Fibroblast of skin of left biceps (primary cell): Measurements from ENCODE around the gene SPAG17.

Experiments used
- DNase-seq, 2 experiments: peaks; one replicate each; pipeline ENCODE4 v3.0.0-alpha.2; 2013; ENCODE audit warnings: low read depth in 2 of 2

The SPAG17 gene

GRCh38 chr1:118160806-118161205 lies 24.2 kb downstream of the SPAG17 start:
- no peak for DNase-seq

- no peak for DNase-seq
These were observed 25.5 kb downstream of the SPAG17 start for GRCh38 chr1:118159569-118159968.

- peak; percentile 87 to 90 for DNase-seq
These were observed 26.1 kb downstream of the SPAG17 start for GRCh38 chr1:118158924-118159323.

- no peak for DNase-seq
These were observed 27.5 kb downstream of the SPAG17 start for GRCh38 chr1:118157506-118157905.

- no peak for DNase-seq
These were observed 29.9 kb downstream of the SPAG17 start for GRCh38 chr1:118155106-118155505.

GRCh38 chr1:118154220-118154619 lies 30.8 kb downstream of the SPAG17 start:
- no peak for DNase-seq

- no peak for DNase-seq
These were observed 33.6 kb downstream of the SPAG17 start for GRCh38 chr1:118151312-118151937.

GRCh38 chr1:118149799-118150198 lies 35.2 kb downstream of the SPAG17 start:
- DNase-seq: no peak

GRCh38 chr1:118148034-118148433 lies 37.0 kb downstream of the SPAG17 start:
- DNase-seq: no peak

GRCh38 chr1:118147522-118147921 lies 37.5 kb downstream of the SPAG17 start:
- peak; percentile 68 to 75 for DNase-seq

- DNase-seq: no peak
These were observed 39.3 kb downstream of the SPAG17 start for GRCh38 chr1:118145721-118146120.

- DNase-seq: no peak
These were observed 40.3 kb downstream of the SPAG17 start for GRCh38 chr1:118144684-118145083.

GRCh38 chr1:118143831-118144230 lies 41.2 kb downstream of the SPAG17 start:
- DNase-seq: no peak

GRCh38 chr1:118143121-118143520 lies 41.9 kb downstream of the SPAG17 start:
- DNase-seq: no peak

- no peak for DNase-seq
These were observed 42.5 kb downstream of the SPAG17 start for GRCh38 chr1:118142546-118142945.

GRCh38 chr1:118137900-118138299 lies 47.1 kb downstream of the SPAG17 start:
- DNase-seq: no peak

- peak; percentile 91 to 92 for DNase-seq
These were observed 48.7 kb downstream of the SPAG17 start for GRCh38 chr1:118136187-118136941.

- no peak for DNase-seq
These were observed 53.0 kb downstream of the SPAG17 start for GRCh38 chr1:118132000-118132399.

- no peak for DNase-seq
These were observed 56.3 kb downstream of the SPAG17 start for GRCh38 chr1:118128761-118129160.

GRCh38 chr1:118124064-118124463 lies 61.0 kb downstream of the SPAG17 start:
- no peak for DNase-seq

GRCh38 chr1:118123116-118123839 lies 61.8 kb downstream of the SPAG17 start:
- DNase-seq: no peak

- no peak for DNase-seq
These were observed 62.6 kb downstream of the SPAG17 start for GRCh38 chr1:118122234-118123004.
